Sigmoid colon (tissue), 7 donors: ENCODE data around the gene RNU4-1. TPM values are rescaled to one million over a fixed set of nuclear protein-coding genes. Genes with fewer than 3 reads are reported as not detected.
"Not testable (repeated sequence)": the region's sequence is repeated elsewhere in the genome, so short reads cannot be mapped to it uniquely, and the experiment has no call there.

Experiments
- DNase-seq: peaks from one replicate; pipeline ENCODE4 v3.0.0-alpha.2; 2019
- H3K27ac ChIP-seq, 4 donors: fragments of 200-600 bp; sonication (generic); one replicate each; pipeline ENCODE4 v1.5.1; 2016 to 2019; ENCODE audit warnings: mild to moderate bottlenecking in 1 of 4
- H3K27me3 ChIP-seq, 3 donors: fragments of 200-600 bp; sonication (generic); one replicate each; pipeline ENCODE4 v1.5.1; 2019; ENCODE audit warnings: mild to moderate bottlenecking in 1 of 3
- H3K36me3 ChIP-seq, 4 donors: fragments of 200-600 bp; sonication (generic); one replicate each; pipeline ENCODE4 v1.5.1; 2016 to 2019
- H3K4me1 ChIP-seq, 4 donors: fragments of 200-600 bp; sonication (generic); one replicate each; pipeline ENCODE4 v1.5.1; 2017 to 2019
- H3K4me3 ChIP-seq, 4 donors: fragments of 200-600 bp; sonication (generic); one replicate each; pipeline ENCODE4 v1.5.1; 2017 to 2019; ENCODE audit warnings: mild to moderate bottlenecking in 2 of 4, moderate library complexity in 1 of 4
- H3K9me3 ChIP-seq, 4 donors: fragments of 200-600 bp in 3 of 4; sonication (generic) in 3 of 4; one replicate each; pipeline versions ENCODE4 v1.5.1 to v1.6.1; 2013 to 2019
- EP300 ChIP-seq, 4 donors: sonication (generic); formaldehyde crosslinking; IDR thresholded peaks; one replicate each; pipeline ENCODE4 v1.6.1; 2017; ENCODE audit warnings: antibody characterized with exemption in 4 of 4
- POLR2A ChIP-seq, 2 donors: fragments of 450-650 bp; IDR thresholded peaks; one replicate each; pipeline ENCODE4 v1.6.1; 2016; ENCODE audit warnings: antibody characterized with exemption in 2 of 2, mild to moderate bottlenecking in 2 of 2, moderate library complexity in 2 of 2
- POLR2AphosphoS5 ChIP-seq, 4 donors: sonication (generic); formaldehyde crosslinking; IDR thresholded peaks; one replicate each; pipeline ENCODE4 v1.6.1; 2017; ENCODE audit warnings: antibody characterized with exemption in 4 of 4
- WGBS, 2 donors: extraction: QIAGEN DNeasy Blood & Tissue Kit; methylation state at CpG; one replicate each; pipeline ENCODE4 v1.1.7; 2013; 5-methylcytosine and 5-hydroxymethylcytosine counted together
- intact Hi-C: fragments of 100-400 bp; cut with DNase I; formaldehyde crosslinking; loops from one replicate; pipeline ENCODE4 v1.15.1; 2023
- polyA plus RNA-seq, 3 donors: library from polyadenylated mRNA; stranded (reverse); fragments of 200-250 nt; gene quantifications; one replicate each; pipeline ENCODE4 v1.2.3, GENCODE V29; 2013
- total RNA-seq, 4 donors: library from RNA; depleted of rRNA; stranded (reverse); fragments of >200 nt; gene quantifications; one replicate each; pipeline ENCODE4 v1.1.0, GENCODE V29; 2016
- TF ChIP-seq, protein P1 (sequence below), 4 experiments: fragments of 450-650 bp in 3 of 4; fragments of 200-600 bp in 1 of 4; IDR thresholded peaks; one replicate each; pipeline ENCODE4 v1.5.1; 2016 to 2019; ENCODE audit warnings: antibody characterized with exemption in 4 of 4, mild to moderate bottlenecking in 3 of 4, moderate library complexity in 2 of 4
- donor health status: healthy with polysubstance abuse.
- donor health status: Bipolar disorder and iron deficiency.
- donor health status: healthy.

Gene RNU4-1
- under 1 TPM in 3 of 4 donors, not detected in 1; under 0.01 TPM for total RNA-seq
- not detected for polyA plus RNA-seq

DNA sequence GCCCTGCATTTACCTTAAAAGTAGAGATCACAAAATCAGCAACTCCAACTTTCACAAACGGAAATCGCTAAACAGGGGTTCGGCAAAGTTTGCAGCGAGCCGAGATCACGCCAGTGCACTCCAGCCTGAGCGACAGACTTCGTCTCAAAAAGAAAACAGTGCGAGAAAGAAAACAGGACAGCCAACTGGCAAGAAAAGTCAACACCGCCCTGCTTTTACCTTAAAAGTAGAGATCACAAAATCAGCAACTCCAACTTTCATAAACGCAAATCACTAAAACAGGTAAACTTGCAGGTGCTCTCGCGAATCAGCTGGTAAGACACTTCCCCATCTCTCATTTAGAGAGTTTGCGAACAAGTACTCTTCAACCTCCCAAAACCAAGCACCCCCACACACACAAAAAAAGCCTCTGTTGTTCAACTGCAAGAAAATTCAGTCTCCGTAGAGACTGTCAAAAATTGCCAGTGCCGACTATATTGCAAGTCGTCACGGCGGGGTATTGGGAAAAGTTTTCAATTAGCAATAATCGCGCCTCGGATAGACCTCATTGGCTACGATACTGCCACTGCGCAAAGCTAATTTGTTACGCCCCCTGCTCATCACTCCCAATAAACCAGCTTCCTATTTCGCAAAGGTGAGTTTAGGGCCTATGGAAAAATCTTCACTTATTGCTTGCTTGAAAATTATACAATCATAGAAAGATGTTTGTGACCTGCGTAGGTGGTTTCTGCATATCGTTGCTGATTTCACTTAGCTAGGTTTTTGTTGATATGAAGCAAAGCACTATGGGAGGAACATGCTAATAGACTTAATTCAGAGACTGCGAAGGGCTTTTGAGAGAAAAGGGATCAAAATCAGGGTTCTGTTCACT is at the start of gene RNU4-1:
Gene RNU4-1 (minus strand): TSS at position 577 of the 871 bp plus-strand sequence.
- intact Hi-C loops, result loop anchor here (10.0 kb wide), 1 partner anchor 1108 kb away; no protein-coding TSS in a partner anchor
- Histone ChIP-seq H3K36me3 (no peaks in the 10 kb centered on the region), H3K4me3 (peak within 1 kb of the TSS; percentile 54 to 66 (median 57)), H3K27me3 (no peaks in the 10 kb centered on the region), H3K9me3 (no peaks in the 10 kb centered on the region), H3K4me1 (peaks cover 0 to 12% (median 5%) of the 10 kb centered on the region in 4 donors), H3K27ac (peak within 1 kb of the TSS; percentile 92 to 98 (median 94))
- 0% methylated on average over 29 of the region's 29 CpGs for WGBS, 2 donors
- peak; percentile 73 to 96 (median 89) for TF ChIP-seq POLR2AphosphoS5 (IDR thresholded peaks at IDR 0.05)
- TF ChIP-seq EP300 (IDR thresholded peaks at IDR 0.05), result no peak
- peak; percentile 60 to 81 for TF ChIP-seq POLR2A (IDR thresholded peaks at IDR 0.05)
- peak; percentile 88 for DNase-seq

DNA sequence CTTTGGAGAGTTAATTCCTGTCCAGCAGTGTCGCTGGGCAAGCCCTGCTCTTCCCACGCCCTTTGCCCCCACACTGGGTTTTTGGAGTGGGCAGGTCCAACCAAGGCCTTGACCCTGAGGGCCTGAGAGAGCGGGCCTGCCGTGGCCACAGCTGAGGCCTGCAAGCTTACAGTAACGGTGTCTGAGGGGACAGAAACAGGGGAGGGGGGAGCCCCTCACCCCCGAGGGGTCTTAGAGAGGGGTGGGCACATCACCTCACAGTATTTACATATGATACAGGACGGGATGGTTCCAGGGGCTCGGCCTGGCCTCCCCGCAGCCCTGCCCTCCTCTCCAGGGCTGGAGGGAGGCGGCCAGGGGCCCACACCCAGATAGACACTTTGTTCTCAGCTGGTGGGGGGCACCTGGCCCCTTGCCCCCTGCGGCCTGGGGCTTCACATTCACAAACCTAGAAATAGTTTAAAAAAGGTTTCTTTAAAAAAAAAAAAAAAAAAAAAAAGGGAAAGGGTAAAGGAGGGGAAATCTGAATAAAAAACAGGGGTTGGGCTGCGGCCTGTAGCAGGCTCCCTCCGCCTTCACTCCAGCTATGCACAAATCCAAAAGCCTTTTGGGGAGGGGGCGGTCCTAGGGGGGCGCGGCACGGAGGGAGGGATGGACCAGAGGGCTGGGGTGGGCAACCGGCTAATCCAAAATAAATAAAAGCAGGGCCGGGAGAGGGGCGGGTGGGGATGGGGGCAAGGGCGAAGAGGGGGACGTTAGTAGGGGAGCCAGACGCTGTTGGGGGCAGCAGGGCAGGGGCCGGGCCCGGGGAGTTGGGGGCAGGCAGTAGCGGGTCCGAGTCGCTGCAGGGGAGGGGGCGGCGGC is 49.4 kb upstream of the RNU4-1 start:
- no peak overlapping the region for H3K27ac ChIP-seq
- DNase-seq, result no peak

DNA sequence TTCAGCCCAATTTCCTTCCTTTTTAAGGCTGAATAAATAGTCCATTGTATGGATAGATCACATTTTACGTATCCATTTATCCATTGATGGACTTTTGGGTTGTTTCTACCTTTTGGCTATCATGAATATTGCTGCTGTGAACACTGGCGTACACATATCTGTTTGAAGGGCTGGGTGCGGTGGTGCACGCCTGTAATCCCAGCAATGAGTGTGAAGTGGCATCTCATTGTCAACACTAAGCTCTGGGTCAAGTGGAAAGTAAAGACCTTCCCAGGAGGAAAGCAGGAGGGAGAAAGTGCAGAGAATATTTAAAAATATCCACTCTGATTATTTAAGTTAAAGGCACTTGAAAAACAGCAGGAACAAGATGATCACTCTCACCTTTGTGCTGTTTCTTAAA is 46.2 kb upstream of the RNU4-1 start:
- WGBS, 2 donors, result 73 to 86% methylated on average over 4 of the region's 4 CpGs
- Histone ChIP-seq H3K27ac (no peak overlapping the region), H3K4me3 (no peak overlapping the region), H3K9me3 (peaks cover 0 to 7% (median 0%) of the 10 kb centered on the region in 4 donors), H3K27me3 (peaks cover 0 to 7% (median 0%) of the 10 kb centered on the region in 3 donors), H3K36me3 (no peaks in the 10 kb centered on the region), H3K4me1 (no peaks in the 10 kb centered on the region)
- intact Hi-C loops, result no loop called here
- TF ChIP-seq EP300 (IDR thresholded peaks at IDR 0.05), result no peak
- no peak for TF ChIP-seq POLR2AphosphoS5 (IDR thresholded peaks at IDR 0.05)
- TF ChIP-seq, protein P1, sequence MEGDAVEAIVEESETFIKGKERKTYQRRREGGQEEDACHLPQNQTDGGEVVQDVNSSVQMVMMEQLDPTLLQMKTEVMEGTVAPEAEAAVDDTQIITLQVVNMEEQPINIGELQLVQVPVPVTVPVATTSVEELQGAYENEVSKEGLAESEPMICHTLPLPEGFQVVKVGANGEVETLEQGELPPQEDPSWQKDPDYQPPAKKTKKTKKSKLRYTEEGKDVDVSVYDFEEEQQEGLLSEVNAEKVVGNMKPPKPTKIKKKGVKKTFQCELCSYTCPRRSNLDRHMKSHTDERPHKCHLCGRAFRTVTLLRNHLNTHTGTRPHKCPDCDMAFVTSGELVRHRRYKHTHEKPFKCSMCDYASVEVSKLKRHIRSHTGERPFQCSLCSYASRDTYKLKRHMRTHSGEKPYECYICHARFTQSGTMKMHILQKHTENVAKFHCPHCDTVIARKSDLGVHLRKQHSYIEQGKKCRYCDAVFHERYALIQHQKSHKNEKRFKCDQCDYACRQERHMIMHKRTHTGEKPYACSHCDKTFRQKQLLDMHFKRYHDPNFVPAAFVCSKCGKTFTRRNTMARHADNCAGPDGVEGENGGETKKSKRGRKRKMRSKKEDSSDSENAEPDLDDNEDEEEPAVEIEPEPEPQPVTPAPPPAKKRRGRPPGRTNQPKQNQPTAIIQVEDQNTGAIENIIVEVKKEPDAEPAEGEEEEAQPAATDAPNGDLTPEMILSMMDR (IDR thresholded peaks at IDR 0.05), result no peak
- no peak for TF ChIP-seq POLR2A (IDR thresholded peaks at IDR 0.05)
- no peak for DNase-seq

More for the DNA sequence above, 49.4 kb upstream of the RNU4-1 start:
- no peak overlapping the region for H3K4me3 ChIP-seq
- no peaks in the 10 kb centered on the region for H3K36me3 ChIP-seq
- TF ChIP-seq, protein P1 (IDR thresholded peaks at IDR 0.05), result no peak
- TF ChIP-seq EP300 (IDR thresholded peaks at IDR 0.05) (no peak), POLR2AphosphoS5 (IDR thresholded peaks at IDR 0.05) (no peak), POLR2A (IDR thresholded peaks at IDR 0.05) (no peak)
- no peaks in the 10 kb centered on the region for H3K4me1 ChIP-seq
- 74 to 75% methylated on average over 30 of the region's 30 CpGs for WGBS, 2 donors
- peaks cover 0 to 7% (median 0%) of the 10 kb centered on the region in 3 donors for H3K27me3 ChIP-seq
- intact Hi-C loops, result no loop called here
- no peaks in the 10 kb centered on the region for H3K9me3 ChIP-seq

DNA sequence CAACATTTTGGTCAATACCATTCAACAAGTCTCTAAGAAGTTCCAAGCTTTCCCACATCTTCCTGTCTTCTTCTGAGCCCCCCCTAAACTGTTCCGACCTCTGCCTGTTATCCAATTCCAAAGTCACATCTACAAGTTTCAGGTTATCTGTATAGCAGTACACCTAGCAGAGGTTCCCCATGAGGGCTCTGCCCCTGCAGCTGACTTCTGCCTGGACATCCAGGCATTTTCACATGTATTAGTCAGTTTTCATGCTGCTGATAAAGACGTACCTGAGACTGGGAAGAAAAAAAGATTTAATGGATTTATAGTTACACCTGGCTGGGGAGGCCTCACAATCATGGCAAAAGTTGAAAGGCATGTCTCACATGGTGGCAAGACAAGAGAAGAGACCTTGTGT is 44.7 kb upstream of the RNU4-1 start:
- WGBS, 2 donors, result 90 to 92% methylated on average over 2 of the region's 2 CpGs
- H3K27ac ChIP-seq, result no peak overlapping the region
- peaks cover 0 to 7% (median 0%) of the 10 kb centered on the region in 4 donors for H3K9me3 ChIP-seq
- peaks cover 0 to 7% (median 0%) of the 10 kb centered on the region in 3 donors for H3K27me3 ChIP-seq
- no peaks in the 10 kb centered on the region for H3K36me3 ChIP-seq
- intact Hi-C loops, result no loop called here
- no peak overlapping the region for H3K4me3 ChIP-seq
- no peaks in the 10 kb centered on the region for H3K4me1 ChIP-seq
- no peak for DNase-seq
- TF ChIP-seq EP300 (IDR thresholded peaks at IDR 0.05) (no peak), POLR2A (IDR thresholded peaks at IDR 0.05) (no peak), POLR2AphosphoS5 (IDR thresholded peaks at IDR 0.05) (no peak)
- TF ChIP-seq, protein P1 (IDR thresholded peaks at IDR 0.05), result no peak

DNA sequence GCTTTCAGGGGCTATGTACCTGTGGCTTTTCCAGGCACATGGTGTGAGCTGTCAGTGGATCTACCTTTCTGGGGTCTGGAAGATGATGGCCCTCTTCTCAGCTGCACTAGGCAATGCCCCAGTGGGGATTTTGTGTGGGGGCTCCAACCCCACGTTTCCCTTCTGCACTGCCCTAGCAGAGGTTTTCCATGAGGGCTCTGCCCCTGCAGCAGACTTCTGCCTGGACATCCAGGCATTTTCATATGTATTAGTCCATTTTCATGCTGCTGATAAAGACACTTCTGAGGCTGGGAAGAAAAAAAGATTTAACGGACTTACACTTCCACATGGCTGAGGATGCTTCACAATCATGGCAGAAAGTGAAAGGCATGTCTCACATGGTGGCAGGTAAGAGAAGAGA is 43.4 kb upstream of the RNU4-1 start:
- WGBS, 2 donors, result 93 to 94% methylated on average over 2 of the region's 2 CpGs
- H3K27ac ChIP-seq, H3K27me3 ChIP-seq, H3K9me3 ChIP-seq, H3K4me1 ChIP-seq, intact Hi-C loops, H3K36me3 ChIP-seq, DNase-seq, H3K4me3 ChIP-seq: not testable (repeated sequence)
